LHCN-M2 (cell line): ENCODE results near the gene CTSW. TPM values are rescaled to one million over a fixed set of nuclear protein-coding genes. Genes with fewer than 3 reads are reported as not detected.

ENCODE experiments used
- DNase-seq: peaks from one replicate; pipeline ENCODE4 v3.0.0-alpha.2; 2012; ENCODE audit warnings: low read depth
- total RNA-seq: library from RNA; depleted of rRNA; stranded (reverse); fragments of >200 nt; gene quantifications from 2 replicates; pipeline ENCODE4 v1.2.3, GENCODE V29; 2014; rRNA removed

The CTSW gene
- total RNA-seq, 1 experiment from 2014 or later, result 0.40 TPM

DNA sequence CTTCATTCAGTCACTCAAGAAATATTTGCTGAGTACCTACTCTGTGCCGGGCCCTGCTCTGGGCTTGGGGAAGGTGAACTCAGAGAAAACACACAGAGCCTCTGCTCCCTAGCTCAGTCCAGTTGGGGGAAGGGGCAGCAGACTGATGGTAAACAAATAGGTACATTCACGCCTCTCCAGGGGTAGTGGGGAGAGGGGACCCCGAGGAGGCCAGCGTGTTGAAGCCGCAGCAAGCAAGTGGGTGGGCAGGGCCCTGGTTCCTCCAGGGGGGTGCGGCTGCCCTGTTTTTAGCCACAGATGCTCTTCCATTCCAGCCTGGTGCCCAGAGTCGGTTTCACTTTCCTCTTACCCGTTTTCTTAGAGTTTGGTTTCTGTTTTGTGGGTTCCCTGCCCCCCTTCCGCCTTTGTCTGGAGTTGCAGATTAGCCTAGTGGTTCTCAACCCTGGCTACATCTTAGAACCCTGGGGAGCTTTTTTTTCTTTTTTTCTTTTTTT lies 48.3 kb downstream of the CTSW start:
- DNase-seq, result no peak

DNA sequence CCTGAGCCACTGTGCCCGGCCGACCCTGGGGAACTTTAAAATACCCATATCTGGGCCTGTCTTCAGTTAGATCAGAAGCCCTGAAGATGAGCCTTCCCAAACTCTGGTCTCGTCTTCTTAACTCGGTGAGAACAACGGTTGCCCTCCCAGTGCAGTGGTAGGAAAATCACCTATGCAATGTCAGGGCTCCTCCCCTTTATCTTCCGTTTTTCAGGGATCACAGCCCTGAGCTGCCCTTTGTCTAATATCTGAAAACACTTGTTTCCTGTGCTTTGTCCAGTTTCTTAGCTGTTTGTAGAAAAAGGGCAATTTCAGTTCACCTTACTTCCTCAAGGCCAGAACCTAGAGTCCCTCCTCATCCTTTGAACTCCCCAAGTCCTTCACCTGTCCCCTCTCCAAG lies 49.0 kb downstream of the CTSW start:
- DNase-seq, result no peak

DNA sequence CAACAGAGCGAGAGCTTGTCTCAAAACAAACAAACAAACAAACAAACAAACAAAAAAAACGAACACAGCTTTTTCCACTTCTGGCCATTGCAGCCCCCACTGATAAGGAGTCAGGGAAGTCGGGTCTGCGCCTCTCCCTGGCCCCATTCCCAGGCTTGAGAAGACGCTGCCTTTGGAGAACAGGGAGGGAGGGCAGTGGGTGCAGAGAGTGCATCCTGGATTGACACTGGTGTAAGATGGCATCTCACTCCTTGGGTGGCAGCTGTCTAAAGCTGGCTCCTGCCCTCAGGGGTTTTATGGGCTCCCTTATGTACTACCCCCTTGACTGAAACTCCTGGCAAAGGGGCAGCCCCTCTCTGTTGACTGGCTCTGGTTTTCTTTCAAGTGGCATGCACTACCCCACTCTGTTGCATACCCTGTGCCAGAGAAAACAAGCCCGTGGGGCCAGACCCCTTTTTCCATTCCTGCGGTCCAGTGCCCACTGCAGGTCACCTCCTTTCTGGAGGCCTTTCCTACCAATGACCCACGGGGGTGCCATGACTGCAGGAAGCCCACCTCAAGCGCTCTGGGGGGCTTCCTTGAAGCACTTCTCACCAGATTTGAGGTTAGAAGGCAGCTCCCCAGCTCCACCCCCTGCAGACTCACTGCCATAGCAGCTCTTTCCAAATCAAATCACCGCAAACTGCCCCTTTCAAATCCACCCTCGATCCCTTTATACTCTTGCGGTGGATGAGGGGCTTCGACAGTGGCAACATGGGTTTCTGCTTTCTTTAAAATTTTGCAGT lies 52.3 kb downstream of the CTSW start:
- no peak for DNase-seq

DNA sequence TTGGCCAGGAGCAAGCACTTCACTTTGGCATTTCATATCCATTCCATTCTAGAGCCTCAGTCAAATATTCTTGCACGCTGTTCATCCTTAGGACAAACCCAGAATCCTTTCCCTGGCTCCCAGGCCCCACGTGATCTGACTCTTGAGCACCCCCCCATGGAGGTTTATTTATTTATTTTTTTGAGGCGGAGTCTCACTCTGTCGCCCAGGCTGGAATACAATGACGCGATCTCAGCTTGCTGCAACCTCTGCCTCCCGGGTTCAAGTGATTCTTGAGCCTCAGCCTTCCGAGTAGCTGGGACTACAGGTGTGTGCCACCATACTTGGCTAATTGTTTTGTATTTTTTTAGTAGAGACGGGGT lies 52.9 kb downstream of the CTSW start:
- no peak for DNase-seq

Other genes with a start within 250 kb of the CTSW start
- 26.1 and 32.3 TPM in 2 replicates for gene SIPA1, start 241.7 kb upstream of the CTSW start, total RNA-seq
- 26.5 and 34.0 TPM in 2 replicates for gene RELA, start 216.9 kb upstream of the CTSW start, total RNA-seq
- 43.1 and 47.6 TPM in 2 replicates for gene KAT5, start 167.6 kb upstream of the CTSW start, total RNA-seq
- 76.4 and 87.5 TPM in 2 replicates for gene RNASEH2C, start 159.0 kb upstream of the CTSW start, total RNA-seq
- 12.8 and 14.1 TPM in 2 replicates for gene AP5B1, start 98.9 kb upstream of the CTSW start, total RNA-seq
- gene OVOL1, start 92.8 kb upstream of the CTSW start, total RNA-seq, result not detected in 2 replicates
- gene SNX32, start 45.9 kb upstream of the CTSW start, total RNA-seq, result 0.45 and 0.69 TPM in 2 replicates
- 1,867 and 1,951 TPM in 2 replicates for gene CFL1, start 21.7 kb upstream of the CTSW start, total RNA-seq
- gene MUS81, start 19.4 kb upstream of the CTSW start, total RNA-seq, result 49.4 and 51.7 TPM in 2 replicates
- 217 and 228 TPM in 2 replicates for gene EFEMP2, start 7.0 kb upstream of the CTSW start, total RNA-seq
- 165 and 171 TPM in 2 replicates for gene FIBP, start 8.6 kb downstream of the CTSW start, total RNA-seq
- 91.2 and 95.5 TPM in 2 replicates for gene CCDC85B, start 10.8 kb downstream of the CTSW start, total RNA-seq
- 257 and 266 TPM in 2 replicates for gene FOSL1, start 20.6 kb downstream of the CTSW start, total RNA-seq
- gene C11orf68, start 39.2 kb downstream of the CTSW start, total RNA-seq, result 57.1 and 69.1 TPM in 2 replicates
- gene DRAP1, start 39.6 kb downstream of the CTSW start, total RNA-seq, result 375 and 383 TPM in 2 replicates
- 0.06 TPM in 1 of 2 replicates, not detected in the other for gene TSGA10IP, start 65.6 kb downstream of the CTSW start, total RNA-seq
- gene SART1, start 81.9 kb downstream of the CTSW start, total RNA-seq, result 36.0 and 45.7 TPM in 2 replicates
- 47.0 and 53.3 TPM in 2 replicates for gene EIF1AD, start 122.3 kb downstream of the CTSW start, total RNA-seq
- gene BANF1, start 122.7 kb downstream of the CTSW start, total RNA-seq, result 67.8 and 70.4 TPM in 2 replicates
- not detected in 2 replicates for gene CST6, start 132.2 kb downstream of the CTSW start, total RNA-seq
- 0.75 and 1.8 TPM in 2 replicates for gene CATSPER1, start 146.6 kb downstream of the CTSW start, total RNA-seq
- not detected in 2 replicates for gene GAL3ST3, start 169.3 kb downstream of the CTSW start, total RNA-seq
- 156 and 163 TPM in 2 replicates for gene SF3B2, start 172.5 kb downstream of the CTSW start, total RNA-seq
- 26.0 and 30.0 TPM in 2 replicates for gene PACS1, start 190.4 kb downstream of the CTSW start, total RNA-seq